Epithelial cell of prostate (primary cell): Measurements from ENCODE around the gene KLB.

Source experiments
- DNase-seq: peaks from one replicate; pipeline ENCODE4 v3.0.0-alpha.2; 2011; ENCODE audit warnings: low read depth, low spot score
- H3K27ac ChIP-seq: fragments of 450-650 bp; 2 replicates; pipeline ENCODE4 v1.5.1; 2017; ENCODE audit warnings: mild to moderate bottlenecking

The KLB gene

GRCh38 chr4:39497909-39498726 lies 91.4 kb downstream of the KLB start:
- H3K27ac ChIP-seq: no peak overlapping the region
- no peak for DNase-seq

DNA sequence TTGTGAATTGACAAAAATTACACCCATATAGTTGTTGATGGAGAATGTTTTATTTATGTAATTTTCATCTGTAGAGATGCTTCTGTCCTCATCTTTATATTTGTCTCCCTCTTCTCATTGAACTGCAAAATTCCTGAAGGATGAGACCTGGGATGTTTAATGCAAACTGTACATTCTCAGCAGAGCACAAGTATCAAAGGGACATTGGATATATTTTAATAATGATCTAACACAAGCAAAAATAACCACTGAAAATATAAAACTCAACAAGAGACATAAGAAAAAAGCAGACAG lies 91.9 kb downstream of the KLB start:
- no peak for DNase-seq
- H3K27ac ChIP-seq: no peak overlapping the region
